ENCODE data around the gene FHIP2A.
"Not testable (repeated sequence)": the region's sequence is repeated elsewhere in the genome, so short reads cannot be mapped to it uniquely, and the experiment has no call there.

DNA sequence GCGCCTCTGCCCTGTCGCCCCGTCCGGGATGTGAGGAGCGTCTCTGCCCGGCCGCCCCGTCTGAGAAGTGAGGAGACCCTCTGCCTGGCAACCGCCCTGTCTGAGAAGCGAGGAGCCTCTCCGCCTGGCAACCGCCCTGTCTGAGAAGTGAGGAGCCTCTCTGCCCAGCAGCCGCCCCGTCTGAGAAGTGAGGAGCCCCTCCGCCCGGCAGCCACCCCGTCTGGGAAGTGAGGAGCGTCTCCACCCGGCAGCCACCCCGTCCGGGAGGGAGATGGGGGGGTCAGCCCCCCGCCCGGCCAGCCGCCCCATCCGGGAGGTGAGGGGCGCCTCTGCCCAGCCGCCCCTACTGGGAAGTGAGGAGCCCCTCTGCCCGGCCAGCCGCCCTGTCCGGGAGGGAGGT is 34.4 kb upstream of the FHIP2A start:
- TF ChIP-seq ZNF274 (IDR thresholded peaks at IDR 0.05; ENCODE audit: low read depth, low read length); SUZ12 (IDR thresholded peaks at IDR 0.05; ENCODE audit: extremely low read depth, insufficient read depth, insufficient read length): not testable (repeated sequence)

Data from NT2/D1 (cell line).